RWPE1 (cell line): ENCODE data around the gene LGI1.

ENCODE experiments used
- CTCF ChIA-PET: fragments of 350-600 bp; sonication (Branson Sonifier 250); formaldehyde crosslinking; extraction: SDS; loops from one replicate; lab custom pipeline; 2021; lab: Yijun Ruan, JAX
- POLR2A ChIA-PET: fragments of 400-600 bp; formaldehyde crosslinking; extraction: SDS; loops from one replicate; lab custom pipeline; 2020; ENCODE audit warnings: antibody characterized with exemption; ENCODE audit not compliant: low non-redundant PET; lab: Yijun Ruan, JAX
- DNase-seq: peaks from one replicate; pipeline ENCODE4 v3.0.0; 2012; ENCODE audit warnings: low spot score
- H3K27ac ChIP-seq: fragments of 450-650 bp; 2 replicates; pipeline ENCODE4 v1.5.1; 2017
- TF ChIP-seq, protein P1 (sequence below): fragments of 450-650 bp; conservative IDR thresholded peaks from 2 replicates; pipeline ENCODE4 v1.5.1; 2017; ENCODE audit warnings: low read depth, mild to moderate bottlenecking

The LGI1 gene

DNA sequence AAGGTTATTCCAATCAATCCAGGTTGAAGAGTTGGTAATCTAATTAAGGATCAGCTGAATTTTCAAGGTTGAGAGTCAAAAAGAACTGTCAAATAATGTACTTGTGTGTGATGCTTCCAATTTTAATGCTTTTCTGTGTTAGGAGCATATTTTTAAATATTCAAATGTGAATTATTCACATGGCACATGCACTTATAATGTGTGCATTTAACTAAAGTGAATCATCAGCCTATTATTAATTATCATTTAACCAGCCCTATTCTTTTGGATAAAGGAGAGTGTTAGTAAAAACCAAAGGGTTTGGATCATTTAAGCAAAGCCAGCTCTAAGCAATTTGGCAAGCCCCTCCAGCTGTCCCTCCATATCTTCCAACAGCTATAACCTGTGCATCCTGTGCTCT, 11.2 kb downstream of the LGI1 start:
- CTCF ChIA-PET = interaction anchor here (0.5 to 0.9 kb wide), 2 partner anchors 10 to 989 kb away, joined by 4 to 5 read pairs; no protein-coding TSS in a partner anchor
- no peak overlapping the region for H3K27ac ChIP-seq
- TF ChIP-seq, protein P1, sequence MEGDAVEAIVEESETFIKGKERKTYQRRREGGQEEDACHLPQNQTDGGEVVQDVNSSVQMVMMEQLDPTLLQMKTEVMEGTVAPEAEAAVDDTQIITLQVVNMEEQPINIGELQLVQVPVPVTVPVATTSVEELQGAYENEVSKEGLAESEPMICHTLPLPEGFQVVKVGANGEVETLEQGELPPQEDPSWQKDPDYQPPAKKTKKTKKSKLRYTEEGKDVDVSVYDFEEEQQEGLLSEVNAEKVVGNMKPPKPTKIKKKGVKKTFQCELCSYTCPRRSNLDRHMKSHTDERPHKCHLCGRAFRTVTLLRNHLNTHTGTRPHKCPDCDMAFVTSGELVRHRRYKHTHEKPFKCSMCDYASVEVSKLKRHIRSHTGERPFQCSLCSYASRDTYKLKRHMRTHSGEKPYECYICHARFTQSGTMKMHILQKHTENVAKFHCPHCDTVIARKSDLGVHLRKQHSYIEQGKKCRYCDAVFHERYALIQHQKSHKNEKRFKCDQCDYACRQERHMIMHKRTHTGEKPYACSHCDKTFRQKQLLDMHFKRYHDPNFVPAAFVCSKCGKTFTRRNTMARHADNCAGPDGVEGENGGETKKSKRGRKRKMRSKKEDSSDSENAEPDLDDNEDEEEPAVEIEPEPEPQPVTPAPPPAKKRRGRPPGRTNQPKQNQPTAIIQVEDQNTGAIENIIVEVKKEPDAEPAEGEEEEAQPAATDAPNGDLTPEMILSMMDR = no peak
- POLR2A ChIA-PET = no interaction called here
- DNase-seq = no peak

DNA sequence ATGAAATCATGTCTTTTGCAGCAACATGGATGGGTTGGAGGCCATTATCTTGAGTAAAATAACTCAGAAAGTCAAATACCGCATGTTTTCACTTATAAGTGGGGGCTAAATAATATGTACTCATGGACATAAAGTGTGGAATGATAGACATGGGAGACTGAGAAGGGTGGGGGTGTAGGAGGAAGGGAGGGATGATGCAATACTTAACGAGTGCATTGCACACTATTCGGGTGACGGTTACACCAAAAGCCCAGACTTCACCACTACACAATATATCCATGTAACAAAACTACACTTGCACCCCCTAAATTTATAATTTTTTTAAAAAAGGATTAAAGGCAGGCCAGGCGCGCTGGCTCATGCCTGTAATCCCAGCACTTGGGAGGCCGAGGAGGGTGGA, 13.6 kb downstream of the LGI1 start:
- ChIA-PET CTCF (no interaction called here), POLR2A (no interaction called here)
- TF ChIP-seq, protein P1 = no peak
- no peak overlapping the region for H3K27ac ChIP-seq
- no peak for DNase-seq

DNA sequence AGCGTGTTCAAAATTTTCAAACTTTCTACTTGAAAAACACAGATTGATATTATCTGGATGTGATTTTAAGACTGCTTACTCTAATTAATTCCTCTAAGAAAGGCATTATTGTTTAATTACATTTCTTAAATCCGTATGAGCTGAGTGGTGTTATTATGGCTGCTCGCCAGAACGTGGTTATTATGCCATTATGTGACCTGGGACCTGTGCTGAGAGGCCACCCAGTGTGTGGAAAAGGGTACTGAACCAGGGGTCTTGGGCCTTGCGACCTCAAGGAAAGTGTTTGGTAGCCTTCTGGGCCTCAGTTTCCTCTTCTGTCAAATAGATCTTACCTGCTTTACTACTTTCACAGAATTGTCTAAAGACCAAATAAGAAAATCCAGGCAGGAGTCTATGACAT, 15.4 kb downstream of the LGI1 start:
- POLR2A ChIA-PET = no interaction called here
- no peak for DNase-seq
- TF ChIP-seq, protein P1 = no peak
- H3K27ac ChIP-seq = no peak overlapping the region
- CTCF ChIA-PET = interaction anchor here (0.7 to 1.5 kb wide), 2 partner anchors 29 to 71 kb away, joined by 5 to 8 read pairs; partner anchors contain the start of gene FRA10AC1

DNA sequence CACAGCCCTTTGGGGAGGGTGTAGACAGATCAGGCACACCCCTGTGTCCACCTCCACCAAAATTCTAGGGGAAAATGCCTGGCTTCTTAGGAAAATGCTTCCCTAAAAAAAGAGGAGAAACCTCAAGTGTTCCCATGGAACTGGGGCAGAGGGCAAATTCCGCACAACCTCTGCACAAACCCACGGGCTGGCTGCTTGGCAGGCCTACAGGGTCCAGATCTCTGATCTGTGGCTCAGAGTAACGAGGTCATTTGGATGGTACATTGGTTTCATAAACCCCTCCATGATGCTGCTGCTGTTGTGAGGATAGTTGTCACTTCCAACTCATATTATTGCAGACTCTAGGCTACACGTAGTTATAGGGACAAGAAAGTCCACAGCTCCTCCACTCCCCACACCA, 16.0 kb downstream of the LGI1 start:
- ChIA-PET CTCF (interaction anchor here (0.7 to 1.5 kb wide), 2 partner anchors 30 to 71 kb away, joined by 5 to 8 read pairs; partner anchors contain the start of gene FRA10AC1), POLR2A (no interaction called here)
- TF ChIP-seq, protein P1 = no peak
- no peak for DNase-seq
- H3K27ac ChIP-seq = no peak overlapping the region

DNA sequence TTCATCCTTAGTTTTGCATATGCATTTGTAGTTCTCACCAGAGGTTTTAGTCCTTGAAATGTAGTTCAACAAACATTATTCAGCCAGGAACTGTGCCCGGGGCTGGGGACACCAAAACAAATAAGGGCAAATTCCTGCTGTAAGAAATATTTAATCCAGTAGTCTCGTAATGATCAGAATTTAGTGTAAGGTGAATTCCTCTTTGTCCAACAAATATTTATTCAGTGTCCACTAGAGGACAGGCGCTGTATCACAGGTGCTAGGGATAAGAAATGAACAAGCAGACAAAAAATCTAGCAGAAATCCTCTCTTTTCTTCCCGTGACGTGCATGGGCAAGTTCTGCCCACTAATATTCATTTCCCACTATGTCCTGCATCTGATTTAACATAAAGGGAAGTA, 17.6 kb downstream of the LGI1 start:
- CTCF ChIA-PET = interaction anchor here (1.1 kb wide), 1 partner anchor 32 kb away, joined by 3 read pairs; no protein-coding TSS in a partner anchor
- POLR2A ChIA-PET = no interaction called here
- no peak overlapping the region for H3K27ac ChIP-seq
- TF ChIP-seq, protein P1 = no peak
- no peak for DNase-seq

DNA sequence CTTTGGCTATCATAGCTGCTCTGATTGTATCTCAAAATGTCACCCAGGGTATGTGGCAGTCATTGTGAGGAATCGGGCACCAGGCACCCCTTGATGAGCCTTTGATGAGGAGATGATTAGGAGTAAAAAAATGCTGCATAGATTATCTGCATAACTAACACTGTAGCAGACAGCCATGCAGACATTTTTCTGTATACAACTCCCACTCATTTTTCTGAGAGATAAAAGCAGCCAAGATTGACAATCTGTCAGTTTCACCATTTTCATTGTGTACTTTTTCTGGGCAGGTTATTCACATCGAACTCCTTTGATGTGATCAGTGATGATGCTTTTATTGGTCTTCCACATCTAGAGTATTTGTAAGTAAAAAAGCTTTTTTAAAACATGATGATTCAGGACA, 19.4 kb downstream of the LGI1 start:
- POLR2A ChIA-PET = no interaction called here
- TF ChIP-seq, protein P1 = no peak
- CTCF ChIA-PET = no interaction called here
- DNase-seq = no peak
- H3K27ac ChIP-seq = no peak overlapping the region
